HG03064 (cell line): Measurements from ENCODE around the gene MFSD12.

Source experiments
- ATAC-seq: cut with Tn5 transposase; IDR thresholded peaks from one replicate; pipeline ENCODE4 v1.9.1; 2021; ENCODE audit warnings: low read depth; ENCODE audit not compliant: unreplicated experiment

The MFSD12 gene

DNA sequence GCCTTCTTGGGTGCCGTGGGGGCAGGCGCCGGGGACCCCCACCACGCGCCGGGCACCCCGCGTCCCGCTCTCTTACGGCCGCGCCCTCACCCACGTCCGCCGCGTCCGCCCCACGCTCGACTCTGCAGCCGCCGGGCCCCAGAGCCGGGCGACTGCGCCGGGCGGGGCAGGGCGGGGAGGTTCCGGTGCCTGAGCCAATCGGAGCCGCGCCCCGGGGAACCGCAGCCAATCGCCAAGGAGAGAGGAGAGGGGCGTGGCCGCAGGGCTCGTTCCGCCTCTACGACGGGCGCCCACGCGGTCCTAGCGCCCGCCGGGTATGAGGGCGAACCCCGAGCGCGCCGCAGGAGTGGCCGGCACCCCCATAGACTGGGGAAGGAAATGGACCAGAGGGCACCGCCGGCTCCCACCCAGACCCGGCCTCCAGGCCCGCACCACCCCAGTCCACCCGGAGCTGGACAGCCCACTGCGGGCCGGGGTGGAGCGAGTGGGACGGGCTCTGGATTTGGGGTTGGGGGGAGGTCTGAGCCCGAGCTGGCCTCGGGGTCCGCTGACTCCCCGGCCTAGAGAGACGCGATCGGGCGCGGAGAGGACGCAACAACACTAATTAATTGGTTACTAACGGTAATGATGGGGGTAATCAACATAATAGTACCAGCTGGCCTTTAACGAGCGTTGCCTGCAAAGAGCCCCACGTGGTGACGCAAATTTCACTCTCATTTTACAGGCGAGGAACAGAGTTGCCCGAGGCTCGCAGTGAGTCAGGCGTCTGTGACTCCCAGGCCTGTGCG, at the start of gene MFSD12:
TSS of gene MFSD12 (minus strand) at position 126 of the 788 bp plus-strand sequence. CDS start 183 bp downstream, outside the sequence.
- ATAC-seq, result peak; percentile 63

DNA sequence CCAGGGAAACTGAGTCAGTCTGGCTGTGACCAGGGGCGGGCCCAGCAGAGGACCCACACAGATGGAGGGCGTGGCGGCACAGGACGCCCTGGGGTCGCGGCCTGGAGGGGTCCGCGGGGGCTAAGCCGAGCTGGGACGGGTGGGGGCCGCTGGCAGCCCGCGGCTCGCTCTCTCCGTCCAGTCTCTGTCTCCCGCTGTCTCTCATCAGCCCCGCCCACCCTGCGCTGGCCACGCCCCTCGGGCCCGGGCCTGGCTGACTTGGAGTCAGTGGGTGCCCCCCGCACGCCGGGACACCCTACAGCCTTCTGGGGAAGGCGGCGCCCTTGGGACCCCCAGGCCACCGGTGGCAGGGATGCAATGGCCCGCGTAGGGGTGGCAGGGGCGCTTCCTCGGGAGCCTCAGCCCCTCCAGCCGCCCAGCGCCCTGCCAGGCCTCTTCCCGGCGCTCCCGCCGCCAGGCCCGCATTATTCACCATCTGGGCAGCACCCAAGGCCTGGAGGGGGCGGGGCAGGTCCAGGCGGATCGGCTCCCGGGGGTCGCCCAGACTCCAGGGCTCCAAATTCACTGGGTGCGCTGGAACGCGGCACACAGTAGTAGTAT, 49.4 kb upstream of the MFSD12 start, which contains the start of gene TBXA2R:
TSS of gene TBXA2R (minus strand) at position 186 of the 600 bp plus-strand sequence. CDS start 6,241 bp downstream, outside the sequence.
- ATAC-seq, result no peak

DNA sequence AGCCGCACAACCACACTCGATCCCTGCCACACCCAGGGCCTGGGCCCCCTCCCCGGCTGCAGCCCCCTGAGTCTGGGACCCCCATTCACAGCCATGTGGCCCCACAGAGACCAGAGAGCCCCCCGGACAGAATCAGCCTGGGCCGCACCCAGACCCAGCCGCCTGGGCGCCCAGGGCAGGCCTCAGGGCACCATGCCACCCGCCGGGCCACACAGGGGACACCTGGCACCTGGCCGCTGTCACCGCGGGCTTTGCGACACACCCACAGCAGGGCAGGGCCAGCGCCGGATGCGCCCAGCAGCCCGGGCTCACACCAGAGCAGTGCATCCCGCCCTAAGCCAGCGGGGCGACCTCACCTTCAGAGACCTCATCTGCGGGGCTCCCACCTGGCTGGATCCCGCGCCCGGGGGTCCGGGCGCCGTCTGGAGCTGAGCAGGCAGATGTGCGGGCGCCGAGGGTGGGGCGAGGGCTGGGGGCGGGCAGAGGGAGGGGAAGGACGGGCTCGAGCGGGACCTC, 48.8 kb upstream of the MFSD12 start:
- ATAC-seq, result no peak

DNA sequence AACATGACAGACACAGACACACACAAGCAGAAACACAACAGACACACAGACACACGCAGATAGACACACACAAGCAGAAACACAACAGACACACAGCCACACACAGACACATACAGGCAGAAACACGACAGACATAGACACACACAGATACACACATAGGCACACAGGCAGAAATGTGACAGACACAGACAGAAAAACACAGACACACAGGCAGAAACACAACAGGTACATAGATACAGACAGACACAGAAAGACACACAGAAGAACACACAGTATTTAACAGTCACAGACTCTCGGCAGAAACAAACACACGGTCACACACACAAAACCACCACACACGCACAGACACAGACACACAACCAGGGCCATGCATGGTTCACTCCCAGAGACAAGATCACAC, 48.4 kb upstream of the MFSD12 start:
- ATAC-seq, result no peak

DNA sequence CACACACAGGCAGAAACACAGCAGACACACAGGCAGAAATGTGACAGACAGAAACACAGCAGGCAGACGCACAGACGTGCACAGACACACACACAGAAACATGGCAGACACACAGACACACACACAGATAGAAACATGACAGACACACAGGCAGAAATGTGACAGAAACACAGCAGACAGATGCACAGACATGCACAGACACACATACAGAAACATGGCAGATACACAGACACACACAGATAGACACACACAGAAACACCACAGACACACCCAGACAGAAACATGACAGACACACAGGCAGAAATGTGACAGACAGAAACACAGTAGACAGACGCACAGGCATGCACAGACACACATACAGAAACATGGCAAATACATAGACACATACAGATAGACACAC, 48.0 kb upstream of the MFSD12 start:
- no peak for ATAC-seq

DNA sequence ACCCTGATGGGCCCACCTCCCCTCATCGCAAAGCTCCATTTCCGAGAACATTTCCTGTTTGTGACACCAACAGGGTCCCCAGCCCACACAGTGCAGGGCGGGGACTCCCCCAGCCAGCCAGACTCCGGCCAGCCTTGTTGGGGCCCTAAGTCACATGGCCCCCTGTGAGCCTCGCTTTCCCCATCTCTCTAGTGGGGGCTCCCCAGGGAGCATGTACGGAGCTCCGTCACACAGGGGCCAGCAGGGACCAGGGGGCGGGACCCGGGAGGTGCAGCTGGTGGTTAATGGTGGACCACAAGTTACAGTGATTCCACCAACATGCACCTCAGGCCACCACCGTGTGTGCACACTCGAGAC, 47.6 kb upstream of the MFSD12 start:
- no peak for ATAC-seq

DNA sequence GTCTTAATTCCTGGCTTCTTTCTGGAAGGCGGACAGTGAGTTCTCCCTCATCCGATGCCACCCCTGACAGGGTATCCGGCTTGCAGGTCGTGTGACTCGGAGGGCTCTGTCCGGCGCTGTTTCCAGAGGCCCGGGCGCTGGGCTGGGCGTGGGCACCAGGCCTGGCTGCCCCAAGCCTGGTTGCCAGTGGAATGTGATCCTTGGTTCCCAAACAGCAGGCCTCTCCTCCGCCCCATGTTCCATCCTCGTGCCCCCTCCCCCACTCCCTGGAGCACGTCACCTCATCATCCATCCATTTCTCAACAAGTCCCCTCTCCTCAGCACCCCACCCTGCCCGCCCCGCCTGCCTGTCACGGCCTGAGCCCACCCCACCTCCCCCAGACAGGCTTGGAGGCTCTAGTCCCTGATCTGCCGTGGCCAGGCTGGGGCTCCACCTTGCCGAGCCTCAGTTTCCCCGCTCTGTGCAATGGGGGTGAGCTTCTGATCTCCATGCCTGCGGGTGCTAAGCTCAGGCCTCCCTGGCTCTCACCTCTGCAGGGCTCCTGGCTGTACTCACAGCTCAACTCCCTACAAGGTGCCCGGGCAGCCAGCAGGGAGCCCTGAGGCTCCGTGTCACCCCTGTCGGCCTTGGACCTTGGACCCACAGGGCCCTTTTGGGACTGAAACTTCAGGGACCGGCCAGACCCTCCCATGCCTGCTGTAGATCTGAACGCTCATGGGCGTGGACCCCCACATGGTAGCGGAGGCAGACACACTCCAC, 47.0 kb upstream of the MFSD12 start:
- ATAC-seq, result no peak

DNA sequence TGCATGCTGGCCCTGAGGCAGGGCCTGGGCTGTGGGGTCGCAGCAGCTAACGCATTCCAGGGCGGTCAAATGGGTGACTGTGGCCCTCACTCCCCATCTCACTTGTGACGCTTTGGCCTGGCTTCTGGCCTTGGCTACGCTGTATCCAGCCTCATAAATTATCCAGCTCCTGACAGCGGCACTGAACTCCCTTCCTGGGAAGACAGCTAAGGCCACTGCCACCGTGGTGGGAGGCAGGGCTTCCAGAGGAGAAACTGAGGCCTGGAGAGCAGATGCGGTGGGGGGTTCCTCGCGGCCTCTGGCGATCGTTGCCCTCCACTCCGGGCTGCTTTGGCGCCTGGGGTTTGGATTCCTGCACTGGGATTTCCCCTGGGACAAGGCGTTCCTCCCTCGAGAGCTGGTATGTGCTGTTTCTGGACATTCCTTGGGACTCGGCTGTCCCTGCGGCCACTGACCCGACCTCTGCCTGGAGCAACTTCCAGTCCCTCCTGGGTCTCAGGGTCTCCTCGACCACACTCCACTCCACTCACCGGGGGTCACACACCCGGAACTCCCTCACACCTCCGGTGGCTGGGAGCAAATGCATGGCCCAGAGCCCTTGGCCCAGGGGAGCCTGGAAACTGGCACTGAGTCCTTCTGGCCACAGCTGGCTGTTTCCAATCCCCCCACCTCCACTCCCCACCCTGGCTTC, 45.9 kb upstream of the MFSD12 start:
- ATAC-seq, result no peak

DNA sequence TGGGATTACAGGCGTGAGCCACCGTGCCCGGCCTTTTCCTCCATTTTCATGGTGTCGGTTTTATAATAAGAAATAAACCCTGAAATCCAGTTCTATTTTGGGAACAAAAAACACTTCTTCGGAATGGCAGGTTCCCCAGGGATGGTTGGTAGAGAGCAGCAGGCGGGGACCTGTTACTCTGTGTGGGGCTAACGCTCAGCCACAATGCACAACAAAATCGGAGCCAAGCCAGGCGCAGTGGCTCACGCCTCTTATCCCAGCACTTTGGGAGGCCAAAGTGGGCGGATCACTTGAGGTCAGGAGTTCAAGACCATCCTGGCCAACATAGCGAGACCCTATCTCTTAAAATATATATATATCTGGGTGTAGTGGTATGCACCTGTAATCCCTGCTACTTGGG, 43.6 kb upstream of the MFSD12 start:
- ATAC-seq, result no peak

DNA sequence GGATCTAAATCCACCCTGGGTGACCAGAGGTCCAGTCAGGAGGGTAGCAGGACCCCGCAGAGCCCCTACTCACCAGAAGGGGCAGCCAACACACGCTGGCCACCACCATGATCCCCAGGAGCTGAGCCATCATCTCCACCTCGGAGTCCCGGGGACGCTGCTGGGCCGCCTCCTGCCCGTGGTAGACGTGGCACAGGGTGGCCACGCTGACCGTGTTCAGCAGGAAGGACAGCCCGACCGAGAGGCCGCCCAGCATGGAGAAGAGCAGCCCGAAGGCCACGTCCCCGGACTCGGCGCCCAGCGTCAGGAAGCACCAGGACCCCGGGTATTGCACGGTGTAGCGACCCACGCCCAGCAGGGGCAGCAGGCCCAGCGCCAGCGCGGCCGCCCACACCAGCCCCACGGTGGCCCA, 42.4 kb upstream of the MFSD12 start:
- ATAC-seq, result no peak

DNA sequence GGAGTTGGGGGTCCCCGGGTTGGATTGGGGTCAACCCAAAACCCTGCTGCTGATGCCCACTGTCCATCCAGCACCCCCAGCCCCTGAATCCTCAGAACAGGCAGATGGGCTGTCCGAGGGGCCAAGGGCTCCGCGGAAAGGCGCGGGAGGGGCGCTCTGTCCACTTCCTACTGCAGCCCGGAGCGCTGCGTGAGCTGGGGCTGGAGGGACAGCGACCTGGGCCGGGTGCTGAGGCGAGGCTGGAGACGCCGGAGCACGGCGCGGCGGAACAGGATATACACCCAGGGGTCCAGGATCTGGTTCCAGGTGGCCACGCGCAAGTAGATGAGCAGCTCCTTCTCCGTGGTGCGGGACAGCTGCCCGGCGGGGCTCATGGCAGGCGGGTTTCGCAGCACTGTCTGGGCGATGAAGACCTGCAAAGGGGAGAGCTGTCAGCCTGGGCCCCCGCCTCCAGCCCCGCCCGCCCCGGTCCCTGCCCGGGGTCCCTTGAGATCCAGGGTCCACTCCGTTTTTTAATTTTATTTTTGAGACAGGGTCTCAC, 38.2 kb upstream of the MFSD12 start:
- ATAC-seq, result no peak

DNA sequence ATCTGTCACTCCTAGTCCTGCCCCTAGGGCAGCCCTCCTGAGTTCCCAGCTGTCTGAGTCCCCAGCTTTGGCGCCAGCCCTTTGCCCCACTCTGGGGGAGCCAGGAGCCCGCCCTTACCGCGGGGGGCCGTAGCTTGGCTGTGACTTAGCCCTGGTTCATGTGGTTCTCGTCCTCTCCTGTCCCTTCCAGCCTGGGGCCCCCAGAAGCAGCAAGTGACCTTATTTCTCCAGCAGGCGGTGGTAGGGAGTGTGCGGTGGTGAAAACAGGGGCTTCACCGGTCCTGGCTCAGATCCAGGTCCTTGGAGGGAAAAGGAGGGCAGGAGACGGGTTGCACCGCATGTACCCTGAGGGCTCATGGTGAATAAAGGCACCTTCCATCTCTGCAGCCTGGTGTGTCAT, 35.8 kb upstream of the MFSD12 start:
- no peak for ATAC-seq

DNA sequence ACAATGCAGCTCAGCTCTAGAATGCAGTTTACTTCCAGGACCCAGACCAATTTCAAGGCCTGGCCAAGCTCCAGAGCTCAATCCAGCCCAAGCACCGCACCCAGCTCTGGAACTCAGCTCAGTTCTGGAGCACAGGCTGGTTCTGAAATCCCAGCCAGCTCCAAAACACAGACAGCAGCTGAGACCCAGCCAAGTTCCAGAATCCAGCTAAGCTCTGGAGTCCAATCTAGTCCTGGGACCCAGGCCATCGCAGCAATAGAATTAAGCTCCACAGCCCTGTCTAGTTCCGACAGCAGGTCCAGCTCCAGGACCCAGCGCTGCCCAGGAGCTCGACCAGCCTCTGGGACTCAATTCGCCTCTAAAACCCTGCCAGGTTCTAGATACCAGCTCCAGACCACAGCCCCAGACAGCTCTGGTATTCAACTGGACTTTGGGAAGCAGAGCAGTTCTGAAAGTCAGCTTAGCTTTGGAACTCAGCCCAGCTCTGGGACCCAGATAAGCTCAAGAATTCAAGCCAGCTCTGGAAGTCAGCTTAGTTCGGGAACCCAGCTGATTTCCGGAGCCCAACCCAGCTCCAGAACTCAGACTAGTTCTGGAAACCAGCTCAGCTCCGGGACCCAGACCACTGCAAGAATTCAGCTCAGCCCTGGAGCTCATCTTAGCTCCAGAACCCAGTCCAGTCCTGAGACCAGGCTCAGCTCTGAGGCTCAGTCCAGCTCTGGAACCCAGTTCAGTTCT, 34.7 kb upstream of the MFSD12 start:
- ATAC-seq, result no peak

DNA sequence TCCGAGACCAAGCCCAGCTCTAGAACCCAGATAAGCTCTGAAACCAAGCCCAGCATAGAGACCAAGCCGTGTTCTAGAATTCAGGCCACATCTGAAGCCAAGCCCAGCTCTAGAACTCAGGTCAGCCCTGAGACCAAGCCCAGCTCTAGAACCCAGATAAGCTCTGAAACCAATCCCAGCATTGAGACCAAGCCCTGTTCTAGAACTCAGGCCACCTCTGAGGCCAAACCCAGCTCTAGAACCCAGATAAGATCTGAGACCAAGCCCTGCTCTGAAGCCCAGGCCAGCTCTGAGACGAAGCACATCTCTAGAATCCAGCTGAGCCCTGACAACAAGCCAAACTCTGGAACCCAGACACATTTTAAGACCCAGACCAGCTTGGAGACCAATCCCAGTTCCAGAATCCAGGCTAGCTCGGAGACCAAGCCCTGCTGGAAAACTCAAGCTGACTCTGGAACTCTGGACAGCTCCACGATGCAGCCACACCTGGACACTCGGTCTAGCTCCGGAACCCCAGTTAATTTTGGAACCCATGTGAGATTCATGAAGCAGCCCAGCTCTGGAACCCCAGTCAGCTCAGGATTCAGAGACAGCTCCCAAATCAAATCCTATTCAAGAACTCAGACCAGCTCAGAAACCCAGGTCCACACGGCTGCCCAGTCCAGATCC, 33.7 kb upstream of the MFSD12 start:
- ATAC-seq, result no peak

DNA sequence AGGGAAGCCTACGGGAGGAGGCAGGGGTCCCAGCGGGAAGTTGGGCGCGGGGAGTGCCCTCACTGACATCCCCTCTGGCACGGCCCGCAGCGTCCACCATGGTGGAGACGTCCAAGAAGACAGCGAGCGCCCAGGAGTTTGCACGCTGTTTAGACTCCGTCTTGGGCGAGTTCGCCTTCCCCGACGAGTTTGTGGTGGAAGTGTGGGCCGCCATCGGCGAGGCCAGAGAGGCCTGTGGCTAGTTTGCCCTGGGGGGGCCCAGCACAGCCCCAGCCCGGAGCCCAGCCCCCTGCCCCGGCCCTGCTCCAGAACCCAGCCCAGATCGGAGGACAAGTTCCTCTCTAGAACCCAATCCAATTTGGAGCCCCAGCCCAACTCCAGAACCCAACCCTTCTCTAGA, 32.6 kb upstream of the MFSD12 start:
- ATAC-seq, result no peak

DNA sequence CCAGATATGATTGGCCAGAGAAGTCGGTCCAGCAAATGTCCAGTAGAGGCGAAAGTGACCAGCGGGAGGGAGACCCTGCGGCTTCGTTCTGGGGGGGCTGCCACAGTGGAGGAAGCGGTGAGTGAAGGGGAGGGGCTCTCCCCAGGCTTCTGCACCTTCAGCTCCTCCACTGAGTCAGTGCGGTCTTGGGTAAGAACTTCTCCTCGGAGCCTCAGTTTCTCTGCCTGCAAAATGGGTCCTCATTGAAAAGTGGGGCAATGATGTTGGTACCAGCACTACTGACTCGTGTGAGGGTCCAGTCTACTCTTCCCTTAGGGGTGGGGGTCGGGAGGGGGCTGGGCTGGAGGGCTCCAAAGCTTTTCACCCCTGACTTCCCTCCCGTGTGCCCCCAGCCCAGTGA, 32.1 kb upstream of the MFSD12 start:
- ATAC-seq, result no peak

DNA sequence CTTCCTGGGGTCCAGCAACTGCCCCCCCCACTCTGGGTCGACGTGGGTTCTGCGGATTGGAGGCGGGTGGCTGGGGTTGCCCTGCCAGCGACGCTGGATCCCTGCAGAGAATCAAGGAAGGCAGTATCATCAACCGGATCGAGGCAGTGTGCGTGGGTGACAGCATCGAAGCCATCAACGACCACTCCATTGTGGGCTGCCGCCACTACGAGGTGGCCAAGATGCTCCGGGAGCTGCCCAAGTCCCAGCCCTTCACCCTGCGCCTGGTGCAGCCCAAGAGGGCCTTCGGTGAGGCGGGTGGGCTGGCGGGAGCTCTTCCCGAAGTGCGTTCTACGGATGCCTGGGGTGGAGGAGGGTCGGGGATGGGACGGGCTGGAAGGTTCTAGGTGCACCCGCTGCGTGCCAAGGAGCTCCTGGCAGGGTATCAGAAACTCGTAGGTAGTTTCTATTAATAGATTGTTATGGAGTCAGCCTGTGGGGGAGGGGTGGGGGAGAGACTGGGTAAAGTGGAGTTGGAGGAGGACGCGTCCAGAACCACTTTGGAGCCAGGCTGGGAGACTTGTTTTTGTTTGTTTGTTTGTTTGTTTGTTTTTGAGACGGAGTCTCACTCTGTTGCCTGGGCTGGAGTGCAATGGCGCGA, 29.4 kb upstream of the MFSD12 start:
- ATAC-seq, result no peak

DNA sequence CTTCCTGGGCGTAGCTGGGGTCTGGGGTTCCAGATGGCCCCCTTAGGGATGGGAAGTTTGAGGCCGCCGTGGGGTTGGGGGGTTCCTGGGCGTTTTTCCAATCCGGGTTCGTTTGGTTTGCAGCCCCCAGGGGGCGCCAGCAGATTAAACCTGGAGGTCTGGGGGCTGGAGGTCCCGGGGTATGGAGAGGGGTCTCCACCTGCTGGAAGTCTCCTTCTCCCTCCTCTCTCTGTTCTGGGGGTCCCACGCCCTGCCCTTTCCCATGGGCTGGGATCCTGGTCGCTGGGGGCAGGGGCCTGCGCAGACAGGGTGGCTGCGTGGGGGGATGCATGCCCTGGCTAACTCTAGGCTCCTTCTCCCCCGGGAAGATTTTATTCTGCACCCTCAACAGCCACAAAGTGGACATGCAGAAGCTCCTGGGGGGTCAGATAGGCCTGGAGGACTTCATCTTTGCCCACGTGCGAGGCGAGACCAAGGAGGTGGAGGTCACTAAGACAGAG, 28.8 kb upstream of the MFSD12 start:
- ATAC-seq, result no peak
